GM18517 (cell line): ENCODE results near the gene PLXNA4.

Experiments
- ATAC-seq: cut with Tn5 transposase; IDR thresholded peaks from one replicate; pipeline ENCODE4 v1.9.1; 2021; ENCODE audit warnings: mild to moderate bottlenecking, moderate library complexity; ENCODE audit not compliant: unreplicated experiment

The PLXNA4 gene

DNA sequence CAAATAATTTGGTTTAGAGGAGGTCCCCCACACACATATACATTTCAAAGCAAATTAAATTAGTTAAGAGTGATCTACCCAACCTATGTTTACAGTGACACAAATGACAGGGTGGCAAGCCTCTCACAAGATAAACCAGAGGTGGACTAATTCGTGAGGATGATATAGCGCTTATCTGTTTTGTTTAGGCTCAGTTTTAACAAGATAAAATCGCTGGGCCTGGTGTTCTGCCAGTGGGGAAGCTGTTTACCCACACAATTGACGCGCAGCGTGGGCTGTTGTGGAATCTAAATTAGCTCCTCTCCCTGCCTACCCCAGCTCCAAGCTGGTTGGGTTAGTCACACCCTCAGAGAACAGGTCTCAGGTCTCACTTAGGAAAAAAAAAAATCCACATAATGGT, 16.7 kb upstream of the PLXNA4 start:
- no peak for ATAC-seq

DNA sequence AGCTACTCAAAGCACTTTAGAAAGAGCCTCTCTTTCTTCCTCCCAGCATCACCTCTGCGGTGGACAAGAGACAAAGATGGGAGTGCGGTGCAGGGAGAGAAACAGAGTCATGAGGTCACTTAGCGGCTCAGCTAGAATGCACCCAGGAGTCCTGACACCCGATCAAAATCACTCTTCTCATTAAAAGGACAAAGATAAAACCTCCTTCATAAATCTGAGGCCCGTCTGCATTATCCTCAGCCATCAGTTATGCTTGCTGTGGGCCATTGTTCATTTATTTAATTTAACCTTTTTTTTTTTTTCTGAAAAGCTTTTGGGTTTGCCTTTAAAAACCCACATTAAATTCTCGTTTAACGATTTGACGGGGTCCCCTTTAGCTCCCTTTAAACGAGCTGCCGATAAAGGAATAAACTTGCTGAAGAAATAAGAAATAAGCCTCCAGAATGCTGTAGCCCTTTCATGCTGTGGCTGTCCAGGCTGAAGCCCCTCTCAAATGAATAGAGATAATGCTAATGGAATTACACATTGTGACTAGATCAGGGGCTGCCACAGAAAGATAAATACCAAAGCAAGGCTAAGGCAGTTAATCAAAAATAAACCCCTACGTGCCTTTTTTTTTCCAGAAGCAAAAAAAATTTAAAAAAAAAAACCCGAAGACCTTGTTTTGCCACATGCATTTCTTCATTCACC, 16.1 kb upstream of the PLXNA4 start:
- ATAC-seq, result no peak

DNA sequence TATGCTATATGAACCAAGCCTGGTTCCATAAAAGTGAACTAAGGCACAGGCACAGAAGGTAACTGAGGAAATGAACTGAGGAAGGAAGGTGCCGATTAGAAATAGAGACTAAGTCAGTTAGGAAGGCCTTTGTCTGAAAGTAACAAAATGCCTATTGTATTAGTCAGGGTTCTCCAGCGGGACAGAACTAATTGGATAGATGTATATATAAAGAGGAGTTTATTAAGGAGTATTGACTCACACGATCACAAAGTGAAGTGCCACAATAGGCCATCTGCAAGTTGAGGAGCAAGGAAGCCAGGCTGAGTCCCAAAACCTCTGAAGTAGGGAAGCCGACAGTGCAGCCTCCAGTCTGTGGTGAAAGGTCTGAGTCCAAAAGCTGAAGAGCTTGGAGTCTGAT, 13.9 kb upstream of the PLXNA4 start:
- ATAC-seq, result no peak

GRCh38 chr7:132588596-132588995, 12.3 kb upstream of the PLXNA4 start:
- ATAC-seq, result no peak

GRCh38 chr7:132584796-132585494, 8.7 kb upstream of the PLXNA4 start:
- no peak for ATAC-seq

- no peak for ATAC-seq
Measured at GRCh38 chr7:132581431-132581830, 5.2 kb upstream of the PLXNA4 start.

DNA sequence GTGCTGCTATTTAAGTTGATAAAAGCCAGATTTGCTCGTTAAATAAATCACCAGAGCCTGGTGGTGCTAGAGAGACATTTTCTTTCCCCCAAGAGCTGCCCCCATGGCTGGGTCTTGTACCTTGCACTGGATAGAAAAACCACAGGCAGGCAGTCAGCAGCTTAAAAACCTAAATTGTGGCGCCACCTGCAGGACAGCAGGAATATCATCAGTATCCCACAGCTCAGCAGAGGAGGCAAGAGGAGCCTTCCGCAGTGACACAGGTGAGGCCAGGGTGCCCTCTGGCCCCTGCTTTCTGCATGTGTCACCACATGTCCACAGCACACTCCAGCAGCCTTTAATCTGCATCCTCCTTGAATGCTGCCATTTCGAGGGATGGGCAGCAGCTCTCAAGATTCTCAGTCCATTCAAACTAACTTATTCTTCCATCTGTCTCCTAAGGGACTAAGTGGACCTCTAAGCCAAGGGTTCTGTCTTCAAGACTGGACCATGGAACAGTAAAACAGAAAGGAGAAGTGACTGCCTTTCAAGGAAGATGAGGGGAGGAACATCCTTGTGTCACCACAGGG, 4.5 kb upstream of the PLXNA4 start:
- ATAC-seq, result no peak

DNA sequence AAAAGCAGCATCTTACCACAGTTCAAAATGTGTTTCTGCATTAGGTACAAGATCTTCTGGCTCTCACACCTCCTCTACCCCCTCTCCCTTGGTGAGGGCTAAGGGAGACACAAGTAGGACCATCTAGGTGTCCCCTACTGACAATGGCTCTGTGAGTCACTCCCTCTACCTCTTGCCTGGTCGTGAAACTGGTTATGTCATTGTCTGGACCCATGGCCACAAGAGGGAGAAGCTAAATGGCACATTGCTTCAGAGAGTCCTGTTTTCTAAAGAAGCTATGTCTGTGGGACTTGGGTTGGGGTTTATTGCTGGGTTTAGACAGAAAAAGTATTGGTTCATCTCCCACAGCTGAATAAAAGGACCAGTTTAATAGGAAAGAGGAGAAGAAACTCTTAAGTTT, 4.0 kb upstream of the PLXNA4 start:
- no peak for ATAC-seq

DNA sequence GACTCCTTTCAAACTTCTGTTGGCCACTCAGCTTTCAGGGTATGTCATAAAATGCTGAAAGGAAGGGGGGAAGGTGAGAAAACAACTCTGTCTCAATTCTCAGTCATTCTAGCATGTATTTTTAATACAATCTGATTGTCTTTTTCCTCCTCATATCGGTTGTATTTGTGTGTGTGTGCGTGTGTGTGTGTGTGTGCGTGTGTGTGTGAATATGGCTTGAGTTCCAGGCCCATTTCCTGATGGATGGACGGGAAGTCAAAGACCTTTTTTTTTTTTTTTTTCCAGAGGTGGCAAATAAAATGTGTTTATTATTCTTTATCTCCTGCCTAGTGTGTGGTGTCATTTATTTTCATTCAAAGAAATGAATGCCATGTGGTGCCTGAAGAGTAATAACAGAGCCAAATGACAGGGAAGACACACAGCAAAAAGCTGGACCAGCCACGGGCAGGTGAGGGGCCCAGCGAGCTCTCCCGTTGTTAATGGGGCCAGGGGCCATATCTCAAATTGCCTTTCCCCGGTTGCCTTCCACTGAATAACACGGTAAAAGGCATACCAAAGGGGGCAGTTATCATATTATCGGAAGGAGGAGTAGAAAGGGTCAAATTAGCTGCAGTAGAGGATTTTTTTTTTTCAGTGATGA, 3.1 kb upstream of the PLXNA4 start:
- ATAC-seq, result no peak

DNA sequence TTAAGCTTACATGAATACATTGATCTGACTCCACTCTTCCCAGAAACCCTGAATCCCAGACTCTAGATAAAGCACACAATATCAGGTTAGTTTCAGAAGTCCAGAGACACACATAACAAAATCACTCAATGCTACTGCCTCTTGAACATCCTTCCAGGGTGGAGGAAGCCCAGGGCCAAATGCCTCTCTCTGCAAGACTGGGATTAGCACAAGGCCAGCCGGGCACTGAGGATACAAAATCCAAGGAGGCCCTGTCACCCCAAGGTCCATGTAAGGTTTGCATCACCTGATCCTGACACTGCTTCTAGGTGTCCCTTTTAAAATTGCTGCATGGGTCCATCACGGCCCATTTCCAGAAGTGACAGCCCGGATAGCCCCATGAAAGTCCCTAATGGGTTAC, 2.6 kb upstream of the PLXNA4 start:
- ATAC-seq, result no peak

- no peak for ATAC-seq
Measured at GRCh38 chr7:132578050-132578370, 1.7 kb upstream of the PLXNA4 start.

- ATAC-seq, result no peak
Measured at GRCh38 chr7:132577206-132578049, 1.2 kb upstream of the PLXNA4 start.

- no peak for ATAC-seq
Measured at GRCh38 chr7:132576721-132577085, 433 bp upstream of the PLXNA4 start.

- no peak for ATAC-seq
Measured at GRCh38 chr7:132575419-132575981, 770 bp downstream of the PLXNA4 start.

DNA sequence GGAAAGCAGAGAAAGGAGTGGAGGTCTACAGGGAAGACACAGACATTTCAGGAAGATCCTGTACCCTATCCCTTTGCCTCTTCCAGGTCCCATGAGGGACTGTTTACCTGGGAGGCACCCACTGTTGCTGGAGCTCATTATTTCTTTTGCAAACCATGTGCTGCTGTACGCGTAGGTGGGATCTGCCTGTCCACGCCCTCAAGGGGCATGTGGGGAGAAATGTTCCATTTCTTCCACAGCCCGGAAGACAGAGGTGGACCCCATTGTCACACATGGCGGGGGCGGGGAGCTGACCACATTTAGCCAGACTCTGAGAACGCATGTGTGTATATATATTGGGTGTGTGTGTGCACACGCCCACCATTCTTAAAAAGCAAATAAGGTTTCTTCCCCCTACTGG, 2.0 kb downstream of the PLXNA4 start:
- ATAC-seq, result no peak

DNA sequence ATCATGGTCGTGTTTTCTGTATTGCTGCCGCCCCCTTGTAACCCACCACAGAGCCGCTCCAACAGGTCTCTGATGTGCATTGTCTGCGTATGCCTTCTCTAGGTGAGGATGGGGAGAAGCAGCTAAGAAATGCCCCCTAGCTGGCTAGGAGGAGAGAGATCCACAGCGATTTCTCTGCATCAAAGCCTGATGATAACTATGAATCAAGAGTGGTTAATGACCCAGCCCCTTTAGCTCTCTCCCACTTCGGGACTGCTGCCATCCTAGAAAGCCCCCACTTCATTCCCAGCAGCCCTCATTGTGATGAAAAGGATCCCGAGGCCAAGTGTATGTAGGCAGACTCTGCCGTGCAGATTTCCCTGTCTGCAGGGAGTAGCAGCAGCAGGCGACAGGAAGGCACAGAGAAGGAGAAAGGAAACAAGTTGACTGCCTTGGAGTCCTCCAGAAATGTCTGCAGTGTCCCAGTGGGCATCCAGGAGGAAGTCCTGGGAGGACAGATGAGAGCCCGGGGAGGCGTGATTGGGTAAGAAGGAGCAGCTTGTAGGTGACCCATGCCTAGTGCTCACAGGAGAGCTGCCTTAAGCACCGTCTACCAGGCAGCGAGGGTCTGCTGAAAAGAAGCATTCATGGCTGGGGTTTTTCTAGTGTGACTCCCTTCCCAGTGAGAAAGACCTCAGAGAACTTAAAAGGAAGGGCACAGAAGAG, 2.9 kb downstream of the PLXNA4 start:
- ATAC-seq, result no peak

GRCh38 chr7:132572526-132572925, 3.7 kb downstream of the PLXNA4 start:
- ATAC-seq, result no peak

DNA sequence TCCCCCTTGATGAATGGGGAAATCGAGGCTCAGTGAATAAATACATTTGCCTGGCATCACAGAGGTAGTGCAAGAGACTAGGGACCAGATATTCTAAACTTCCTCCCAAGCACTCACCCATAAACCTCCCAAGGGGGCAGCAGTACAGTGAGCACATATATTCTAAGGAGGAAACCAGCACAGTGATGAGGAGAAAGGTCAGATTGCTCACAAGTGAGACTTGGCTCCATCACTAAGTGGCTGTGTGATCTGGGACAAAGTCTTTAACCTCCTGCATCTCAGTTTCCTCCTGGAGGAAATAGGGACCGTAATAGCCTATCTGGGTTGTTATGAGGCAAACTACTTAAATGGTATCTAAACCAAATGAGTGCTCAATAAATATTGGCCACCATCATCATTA, 4.3 kb downstream of the PLXNA4 start:
- ATAC-seq, result no peak

- no peak for ATAC-seq
Measured at GRCh38 chr7:132569884-132570614, 6.2 kb downstream of the PLXNA4 start.

GRCh38 chr7:132568962-132569361, 7.3 kb downstream of the PLXNA4 start:
- no peak for ATAC-seq
